Activated gamma-delta T cell (primary cell): Measurements from ENCODE around the gene GRM3.

ENCODE experiments used
- DNase-seq: peaks from one replicate; lab custom pipeline; 2025; lab: John Stamatoyannopoulos, UW

GRM3 gene

DNA sequence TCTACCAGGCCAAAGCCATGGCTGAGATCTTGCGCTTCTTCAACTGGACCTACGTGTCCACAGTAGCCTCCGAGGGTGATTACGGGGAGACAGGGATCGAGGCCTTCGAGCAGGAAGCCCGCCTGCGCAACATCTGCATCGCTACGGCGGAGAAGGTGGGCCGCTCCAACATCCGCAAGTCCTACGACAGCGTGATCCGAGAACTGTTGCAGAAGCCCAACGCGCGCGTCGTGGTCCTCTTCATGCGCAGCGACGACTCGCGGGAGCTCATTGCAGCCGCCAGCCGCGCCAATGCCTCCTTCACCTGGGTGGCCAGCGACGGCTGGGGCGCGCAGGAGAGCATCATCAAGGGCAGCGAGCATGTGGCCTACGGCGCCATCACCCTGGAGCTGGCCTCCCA lies 142.7 kb downstream of the GRM3 start:
- DNase-seq = no peak

DNA sequence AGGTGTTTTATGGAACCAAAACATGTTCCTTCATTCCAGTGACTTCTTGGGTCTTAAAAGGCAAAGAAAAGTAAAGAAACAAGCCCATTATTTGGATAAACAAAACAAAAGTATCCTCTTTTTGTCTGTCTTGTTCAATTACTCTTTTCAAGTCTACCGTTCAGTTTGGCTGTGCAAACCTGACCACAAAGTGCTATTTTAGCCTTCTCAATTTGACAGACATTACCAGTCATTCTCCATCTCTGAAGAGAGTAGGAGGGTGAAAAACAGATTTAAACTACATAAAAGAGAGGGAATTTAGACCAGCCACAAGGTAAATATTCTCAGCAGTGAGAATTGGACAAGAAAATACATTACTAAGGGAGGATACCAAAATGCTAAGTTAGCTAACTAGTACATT lies 145.2 kb downstream of the GRM3 start:
- DNase-seq = no peak

DNA sequence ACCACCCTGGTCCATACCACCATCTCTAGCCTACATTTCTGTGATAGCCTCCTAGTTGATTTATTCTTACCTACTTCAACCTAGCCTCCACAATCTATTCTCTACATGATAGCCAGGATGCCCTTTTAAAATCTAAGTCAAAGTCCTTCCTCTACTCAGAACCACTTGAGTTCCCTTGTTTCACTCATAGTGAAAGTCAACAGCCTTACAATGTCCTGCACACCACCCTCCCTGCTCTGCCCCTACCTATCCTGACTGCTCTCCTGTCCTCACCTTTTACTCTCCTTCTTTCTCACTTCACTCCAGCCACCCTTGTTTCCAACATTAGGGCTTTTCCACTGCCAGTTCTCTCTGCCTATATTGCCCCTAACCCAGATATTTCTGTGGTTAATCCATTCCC lies 146.7 kb downstream of the GRM3 start:
- DNase-seq = no peak

DNA sequence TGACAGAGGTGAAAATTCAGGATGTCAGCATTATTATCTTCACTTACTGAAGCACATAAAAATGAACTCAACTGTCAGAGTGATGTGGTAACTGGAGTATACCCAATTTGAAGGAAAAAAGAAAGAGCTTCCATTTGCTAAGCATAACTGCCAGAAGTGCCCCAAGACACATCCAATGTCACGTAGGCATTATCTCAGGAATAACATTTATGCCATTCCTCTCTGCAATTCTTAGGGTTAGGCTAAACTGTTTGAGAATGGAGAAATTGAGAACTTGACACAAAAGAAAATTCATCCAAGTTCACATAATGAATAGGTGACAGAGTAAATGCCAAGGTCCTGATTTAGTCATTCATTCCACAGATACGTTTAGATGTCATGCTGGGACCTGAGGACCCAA lies 148.6 kb downstream of the GRM3 start:
- DNase-seq = no peak

DNA sequence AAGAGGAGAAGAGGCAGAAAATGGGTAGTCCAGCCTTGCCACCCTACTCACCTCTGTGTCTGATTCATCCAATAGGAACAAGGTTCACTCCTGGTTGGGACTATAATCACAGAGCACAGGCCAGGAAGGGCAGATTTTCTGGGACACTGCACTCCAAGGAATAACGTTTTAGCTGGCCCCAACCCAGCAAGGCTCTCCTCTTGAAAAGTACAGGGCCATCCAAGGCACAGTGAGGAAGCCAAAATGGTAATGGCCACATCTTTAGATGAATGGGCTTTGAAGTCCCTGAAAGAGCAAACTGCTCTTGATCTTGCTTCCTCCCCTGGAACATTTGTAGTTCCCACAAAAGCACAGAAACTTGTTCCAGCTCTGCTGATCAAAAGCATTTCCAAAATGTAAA lies 149.4 kb downstream of the GRM3 start:
- DNase-seq = no peak

DNA sequence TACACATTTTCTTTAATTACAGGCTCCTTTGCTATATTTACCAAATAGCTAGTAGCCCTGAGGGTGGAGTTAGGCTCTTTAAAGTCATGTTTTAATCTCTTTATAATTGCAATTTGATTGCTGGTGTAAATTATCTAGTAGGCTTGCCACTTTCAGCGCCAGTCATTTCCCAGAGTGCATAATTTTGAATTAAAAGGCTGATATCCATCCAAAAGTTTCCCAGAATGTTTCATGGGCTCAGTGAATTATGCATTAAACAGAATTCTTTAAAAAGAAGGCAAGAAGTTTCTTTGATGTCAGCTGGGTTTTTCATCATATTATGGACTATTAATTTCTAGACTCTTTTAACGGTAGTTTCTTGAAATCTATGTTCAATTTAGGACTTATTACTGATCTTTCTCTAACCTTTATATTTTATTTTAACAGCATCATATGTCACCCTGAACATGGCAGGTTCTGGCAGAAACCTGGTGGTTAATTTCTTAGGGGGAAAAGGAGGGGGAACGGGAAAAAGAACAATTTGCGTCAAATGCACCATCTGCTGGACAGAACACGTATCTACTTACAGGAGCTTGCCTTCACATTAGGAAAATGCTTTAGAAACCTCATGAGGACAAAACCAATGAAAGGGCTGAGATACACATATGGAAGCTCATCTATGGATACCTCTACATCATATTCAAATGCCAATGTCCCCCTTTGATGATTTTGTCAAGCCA lies 171.1 kb downstream of the GRM3 start:
- no peak for DNase-seq

DNA sequence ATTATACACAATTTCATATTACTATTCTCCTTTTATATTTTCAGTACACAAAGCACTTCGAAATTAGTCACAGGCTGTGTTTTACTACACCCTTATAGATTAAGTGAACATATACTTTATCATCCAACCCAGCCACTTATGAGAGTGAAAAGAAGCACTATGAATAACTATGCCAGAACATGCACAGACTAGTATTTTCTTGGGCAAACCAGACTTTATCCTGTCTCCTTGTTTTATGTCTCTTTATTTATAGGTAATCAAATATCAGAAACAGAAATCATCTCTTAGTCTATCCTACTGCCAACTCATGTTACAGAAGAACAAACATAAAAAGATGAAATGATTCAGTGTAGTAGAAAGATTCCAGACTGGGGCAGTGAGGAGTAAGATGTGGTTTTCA lies 171.8 kb downstream of the GRM3 start:
- DNase-seq = no peak

DNA sequence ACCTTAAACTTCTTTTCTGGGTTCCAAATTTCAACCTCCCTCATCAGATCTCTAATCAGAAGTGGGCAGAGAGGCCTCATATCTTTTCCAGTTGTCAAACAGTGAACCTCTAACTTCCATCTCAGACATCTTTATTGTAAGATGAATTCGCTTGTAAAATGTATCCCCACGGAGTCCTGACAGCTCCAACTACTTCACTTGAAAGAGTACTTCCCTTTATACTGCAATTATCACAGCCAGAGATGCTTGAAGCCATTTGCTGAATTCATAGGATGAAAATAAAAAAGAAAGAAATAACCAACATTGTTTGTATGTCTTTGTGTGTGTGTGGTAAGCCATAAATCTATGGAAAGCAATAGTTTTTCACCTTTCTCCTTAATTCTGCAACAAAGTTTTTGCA lies 175.2 kb downstream of the GRM3 start:
- DNase-seq = no peak

DNA sequence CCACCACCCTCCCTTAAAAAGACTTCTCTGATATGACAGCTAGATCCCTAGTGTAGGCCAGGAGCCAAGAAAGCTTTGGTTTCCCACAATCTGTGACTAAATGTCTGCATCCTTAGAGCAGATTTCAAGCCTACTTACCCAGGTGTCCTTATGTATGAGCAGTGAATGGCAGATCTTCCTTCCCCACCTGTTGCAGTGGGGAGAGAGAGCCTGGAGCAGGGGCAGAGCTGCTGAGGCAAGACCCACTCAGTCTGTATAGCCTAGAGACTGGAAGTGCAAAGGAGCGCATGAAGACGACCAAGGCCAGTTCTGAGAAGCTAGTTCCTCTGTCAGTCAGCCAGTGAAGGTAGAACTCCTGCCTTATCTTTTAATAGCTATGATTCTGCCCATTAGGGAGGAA lies 180.1 kb downstream of the GRM3 start:
- no peak for DNase-seq

DNA sequence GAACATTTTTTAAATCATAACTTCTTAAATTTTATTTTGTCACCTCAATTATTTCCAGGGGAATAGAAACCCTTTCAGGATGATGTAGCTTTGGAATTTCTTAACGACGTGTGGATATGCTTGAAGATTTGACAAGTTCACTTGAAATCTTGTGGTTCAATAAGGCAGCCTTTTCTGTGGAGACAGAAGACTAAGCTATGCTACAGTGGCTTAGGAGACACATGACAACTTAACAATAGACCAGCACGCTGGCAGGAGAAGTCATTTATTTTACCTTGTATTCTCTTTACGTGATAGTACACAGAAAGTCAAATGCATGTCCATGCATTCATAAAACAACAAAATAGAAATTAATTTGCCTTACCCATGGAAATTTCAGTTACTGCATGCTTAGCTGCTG lies 181.6 kb downstream of the GRM3 start:
- no peak for DNase-seq

DNA sequence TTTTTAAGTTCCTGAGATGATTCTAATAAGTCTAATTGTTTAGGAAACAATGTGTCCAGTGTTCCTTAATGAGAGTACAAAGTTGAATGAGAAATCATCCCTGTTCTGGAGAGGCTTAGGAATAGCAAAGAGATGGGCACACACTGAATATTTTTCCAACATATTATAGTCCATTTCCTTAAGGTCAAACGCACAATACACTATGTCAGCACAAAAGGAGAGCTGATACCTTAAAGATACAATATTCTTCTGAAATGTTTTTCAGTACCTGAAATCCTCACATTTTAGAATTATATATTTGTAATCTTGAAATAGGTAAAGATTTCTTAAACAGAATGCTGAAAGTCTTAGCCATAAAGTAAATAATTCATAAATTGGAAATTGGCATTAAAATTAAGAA lies 183.2 kb downstream of the GRM3 start:
- DNase-seq = no peak

DNA sequence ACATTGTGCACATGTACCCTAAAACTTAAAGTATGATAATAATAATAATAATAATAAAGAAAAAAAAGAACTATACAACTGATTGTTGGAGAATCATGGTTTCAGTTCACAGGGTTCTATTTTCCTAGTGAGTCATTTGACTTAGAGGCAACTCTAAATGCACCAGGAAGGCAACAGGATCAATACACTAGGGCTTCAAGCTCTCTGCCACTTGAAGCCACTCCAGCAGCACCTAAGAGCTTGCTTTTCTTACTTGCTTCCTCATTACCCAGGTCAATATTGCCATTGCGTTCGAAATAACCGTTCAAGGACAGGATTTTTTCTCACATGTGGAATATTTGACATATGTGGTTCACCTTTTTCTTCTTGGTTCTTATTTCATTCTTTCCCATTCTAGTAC lies 189.7 kb downstream of the GRM3 start:
- DNase-seq = no peak

DNA sequence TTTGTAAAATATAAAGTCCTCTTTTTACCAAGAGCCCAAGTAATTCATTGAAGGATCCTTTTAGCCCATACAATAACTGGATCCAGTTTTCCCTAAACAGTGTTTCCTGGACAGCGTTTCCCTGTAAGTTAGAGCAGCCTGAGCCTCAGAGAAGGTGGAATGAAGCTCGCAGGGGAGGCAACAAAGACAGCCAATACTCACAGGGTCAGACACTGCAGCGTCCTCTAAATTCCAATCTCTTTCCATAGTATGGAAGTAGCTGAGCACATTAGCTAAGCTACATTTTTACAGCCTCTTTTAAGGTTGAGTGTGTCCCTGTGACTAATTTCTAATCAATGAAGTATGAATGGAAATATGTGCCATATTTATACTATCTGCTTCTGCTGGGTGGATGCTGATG lies 193.5 kb downstream of the GRM3 start:
- no peak for DNase-seq

DNA sequence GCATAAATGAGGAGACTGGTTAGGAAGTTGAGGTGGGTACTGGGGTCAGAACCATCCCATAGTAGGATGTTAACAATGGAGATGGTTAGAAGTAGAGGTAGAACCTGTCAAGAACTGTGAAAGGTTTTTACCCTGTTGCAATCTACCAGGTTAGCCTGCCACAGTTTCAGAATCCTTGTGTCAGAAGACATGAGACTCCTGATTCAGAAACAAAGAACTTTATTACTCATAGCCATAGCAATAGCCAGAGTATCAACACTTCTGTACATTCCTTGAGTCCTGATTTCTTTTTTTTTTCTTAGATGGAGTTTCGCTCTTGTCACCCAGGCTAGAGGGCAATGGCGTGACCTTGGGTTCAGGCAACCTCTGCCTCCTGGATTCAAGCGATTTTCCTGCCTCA lies 200.9 kb downstream of the GRM3 start:
- DNase-seq = no peak

DNA sequence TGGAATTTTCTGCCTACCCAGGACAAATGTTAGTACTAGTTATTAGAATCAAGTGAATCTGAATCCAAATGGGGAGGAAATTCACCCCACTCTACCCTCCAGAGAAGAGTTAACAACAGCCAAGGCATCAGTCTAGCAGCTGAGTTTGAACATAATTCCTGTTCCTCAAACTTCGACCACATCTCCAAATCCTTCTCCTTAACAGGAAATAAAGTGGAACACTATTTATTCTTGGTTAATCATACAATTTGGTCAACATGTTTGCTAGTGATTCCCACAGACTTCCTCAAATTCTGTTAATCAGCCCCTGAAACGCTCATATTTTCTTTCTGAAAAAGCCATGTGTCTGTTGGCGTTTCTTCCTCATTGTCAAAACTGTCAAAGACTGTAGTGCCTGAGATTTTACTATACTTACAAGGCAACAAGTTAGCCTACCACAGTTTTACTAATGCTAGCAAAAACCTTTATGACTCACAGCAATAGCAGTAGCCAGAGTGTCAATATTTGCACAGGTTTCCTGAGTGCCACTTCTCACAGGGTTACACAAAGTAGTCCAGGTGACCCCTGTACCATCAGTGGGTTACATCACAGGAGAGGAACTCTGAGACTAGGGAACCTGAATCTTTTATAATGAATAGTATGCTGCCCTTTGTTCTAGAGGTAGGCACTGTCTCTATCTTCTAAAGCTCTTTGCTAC lies 202.9 kb downstream of the GRM3 start:
- no peak for DNase-seq

DNA sequence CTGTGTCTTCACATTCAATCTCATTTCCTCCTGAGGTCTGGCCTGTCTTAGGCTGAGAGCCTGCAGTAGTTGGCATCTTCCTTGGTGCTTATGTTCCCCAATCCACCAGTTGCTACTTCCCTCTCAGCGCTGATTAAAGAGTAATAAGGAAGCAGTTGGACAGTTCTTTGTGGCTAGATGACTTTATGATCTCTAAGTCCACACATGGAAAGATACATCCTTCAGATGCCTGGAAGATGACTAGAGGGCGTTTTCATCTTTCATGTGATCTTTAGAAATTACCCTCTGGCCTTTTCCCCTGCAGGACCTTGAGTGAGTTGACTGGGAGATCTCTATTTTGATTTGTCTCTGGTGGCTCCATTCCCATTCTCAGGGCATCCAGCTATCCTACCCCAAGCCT lies 204.5 kb downstream of the GRM3 start:
- DNase-seq = no peak

DNA sequence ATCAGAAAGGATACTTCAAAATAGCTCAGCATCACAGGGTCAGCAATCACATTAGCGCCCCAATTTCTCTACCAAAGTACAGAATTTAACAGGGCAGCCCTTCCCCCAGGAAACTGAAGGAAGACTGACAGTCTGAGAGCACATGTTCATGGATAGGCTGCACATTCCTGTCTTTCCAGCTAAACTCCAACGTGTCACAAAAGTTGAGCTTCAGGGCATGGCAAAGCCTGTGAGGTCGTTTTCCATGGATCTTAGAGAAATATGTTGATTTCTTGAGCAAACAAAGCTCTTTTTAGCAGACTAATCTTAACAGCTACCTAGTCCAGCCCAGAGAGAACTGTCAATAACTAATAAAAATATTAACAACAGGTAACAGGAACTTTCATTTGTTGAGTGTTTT lies 207.9 kb downstream of the GRM3 start:
- no peak for DNase-seq

DNA sequence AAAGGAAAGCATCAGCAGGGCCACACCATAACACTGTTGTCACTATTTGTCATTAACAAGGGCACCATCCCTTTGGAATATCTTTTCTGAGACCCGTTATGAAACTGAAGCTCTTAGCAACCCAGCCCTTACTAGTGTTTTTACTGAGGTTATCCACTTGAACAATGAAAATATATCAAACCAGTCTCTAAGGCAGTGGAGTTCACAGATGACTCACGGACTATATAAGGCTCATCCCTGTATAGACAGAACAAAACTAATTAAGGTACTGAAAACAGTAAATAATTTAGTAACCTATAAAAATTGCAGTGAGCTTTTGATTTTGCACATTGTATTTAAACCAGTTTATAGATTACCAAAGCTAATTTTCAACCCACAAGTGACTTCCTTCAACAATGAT lies 219.7 kb downstream of the GRM3 start:
- DNase-seq = no peak

DNA sequence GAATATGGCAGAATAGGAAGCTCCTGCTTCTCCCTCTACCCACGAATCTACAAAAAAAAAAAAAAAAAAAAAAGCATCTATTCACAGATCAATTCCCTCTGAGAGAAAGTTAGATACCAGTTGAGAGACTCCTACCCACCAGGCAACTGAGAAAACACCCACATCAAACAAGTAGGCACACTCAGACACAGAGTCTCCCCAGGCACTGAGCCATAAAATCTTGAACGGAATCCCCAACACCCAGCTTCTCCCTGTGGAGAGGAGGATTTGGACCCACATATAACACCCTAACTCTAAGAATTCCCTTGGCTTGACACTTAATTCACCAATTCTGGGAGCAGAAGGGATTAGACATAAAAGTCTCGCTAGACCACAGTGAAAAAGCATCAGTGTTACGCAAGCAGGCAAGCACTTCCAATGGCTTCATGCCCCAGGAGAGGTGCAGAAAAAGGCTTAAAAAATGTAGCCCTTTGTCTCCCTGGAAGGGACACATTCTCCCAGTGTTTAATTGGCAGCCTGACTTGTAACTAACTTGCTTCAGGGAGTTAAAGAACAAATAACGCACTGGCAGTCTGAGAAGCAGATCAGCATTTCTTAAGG lies 223.6 kb downstream of the GRM3 start:
- DNase-seq = no peak

DNA sequence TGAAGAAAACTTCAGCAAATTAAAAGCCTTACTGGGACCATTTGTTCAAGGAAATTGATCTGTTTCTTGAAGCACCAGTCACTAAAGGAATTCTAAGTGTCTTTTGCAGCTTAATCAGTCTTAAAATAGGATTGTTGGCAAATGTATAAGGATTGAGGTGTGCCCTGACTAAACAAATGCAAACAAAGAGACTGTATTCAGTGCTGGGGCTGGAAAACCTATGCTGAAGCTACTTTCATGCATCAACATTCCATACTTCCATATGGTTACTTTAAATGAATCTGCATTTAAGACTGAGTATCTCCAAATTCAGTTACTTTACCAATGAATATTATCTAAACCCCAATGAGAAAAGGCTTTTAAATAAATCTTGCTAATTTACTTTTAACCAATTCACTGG lies 232.4 kb downstream of the GRM3 start:
- no peak for DNase-seq

DNA sequence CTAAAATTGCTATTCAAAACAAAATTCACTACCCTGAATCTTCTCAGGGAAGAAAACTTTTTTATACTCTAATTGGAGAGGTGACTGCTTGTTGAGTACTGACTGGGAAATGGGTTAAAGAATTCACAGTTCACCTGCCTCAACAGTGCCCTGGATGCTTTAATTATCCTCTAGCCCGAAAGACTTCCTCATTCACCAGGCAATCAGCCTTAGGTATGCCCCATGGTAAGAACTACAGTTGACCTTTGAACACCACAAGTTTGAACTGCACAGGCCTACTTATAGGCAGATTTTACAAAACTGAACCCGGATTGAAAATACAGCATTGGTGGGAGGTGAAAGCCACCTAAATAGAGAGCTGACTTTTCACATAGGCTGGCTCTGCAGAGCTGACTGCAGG lies 240.4 kb downstream of the GRM3 start:
- no peak for DNase-seq

DNA sequence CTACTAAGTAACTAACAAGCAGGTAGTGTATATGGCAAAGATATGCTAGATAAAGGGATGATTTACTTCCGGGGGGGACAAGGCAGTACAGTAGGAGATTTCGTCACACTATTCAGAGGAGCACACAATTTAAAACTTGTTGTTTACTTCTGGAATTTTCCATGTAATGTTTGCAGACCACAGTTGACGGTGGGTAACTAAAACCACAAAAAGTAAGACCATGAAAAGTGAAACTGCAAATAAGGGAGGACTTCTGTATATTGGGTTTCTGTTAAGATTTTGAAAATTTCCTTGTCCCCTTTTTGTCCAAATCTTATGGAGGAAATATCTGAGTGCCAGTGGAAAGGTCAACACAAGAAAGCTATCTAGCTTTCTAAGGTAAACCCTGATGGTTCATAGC lies 245.8 kb downstream of the GRM3 start:
- DNase-seq = no peak

DNA sequence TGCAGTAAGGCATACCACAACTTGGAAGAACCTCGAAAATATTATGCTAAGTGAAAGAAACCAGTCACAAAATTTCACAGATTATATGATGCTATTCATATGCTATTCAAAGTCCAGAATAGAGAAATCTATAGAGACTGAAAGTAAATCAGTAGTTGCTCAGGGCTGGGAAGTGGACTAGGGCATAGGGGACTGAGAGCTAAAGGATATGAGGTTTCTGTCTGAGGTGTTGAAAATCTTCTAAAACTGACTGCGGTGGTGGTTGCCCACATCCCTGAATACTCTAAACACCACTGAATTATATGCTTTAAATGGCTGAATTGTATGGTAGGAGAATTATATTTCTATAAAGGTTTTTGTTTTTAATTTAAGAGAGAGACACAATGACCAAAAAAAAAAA lies 254.5 kb downstream of the GRM3 start:
- no peak for DNase-seq

DNA sequence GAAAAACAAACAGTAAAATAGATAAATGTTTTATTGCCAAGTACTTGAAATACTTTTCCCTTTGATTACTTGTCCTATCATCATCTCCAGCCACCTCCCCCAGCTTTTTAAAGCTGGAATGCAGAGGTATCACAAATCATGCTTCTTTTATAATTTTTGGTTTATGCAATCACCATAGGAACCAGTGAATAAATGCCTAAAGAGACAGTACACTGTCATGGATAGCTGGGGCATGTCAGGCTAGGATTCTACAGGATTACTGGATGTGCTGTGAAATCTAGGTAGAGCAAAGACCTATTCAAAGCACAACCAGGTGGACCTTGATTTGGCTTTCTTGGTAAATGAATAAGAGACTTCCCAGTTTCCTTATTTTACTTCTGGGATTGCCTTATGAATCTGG lies 257.2 kb downstream of the GRM3 start:
- DNase-seq = no peak
